ENCODE measurements around the gene TMEM121B. TPM values are rescaled to one million over a fixed set of nuclear protein-coding genes. Genes with fewer than 3 reads are reported as not detected.

TMEM121B gene
- total and polyA plus RNA-seq, 4 donors = 0.06 to 0.17 (median 0.10) TPM

GRCh38 chr22:17106161-17106784, 14.9 kb downstream of the TMEM121B start:
- Histone ChIP-seq H3K36me3 (ENCODE audit: control insufficient read depth in 4 of 4, insufficient read depth in 3 of 4, low read depth in 1 of 4, low read length in 3 of 4) (peaks cover 20 to 74% (median 37%) of the 10 kb centered on the region in 4 donors), H3K4me3 (ENCODE audit: low read depth in 1 of 3, low read length in 3 of 3) (no peak overlapping the region)

DNA sequence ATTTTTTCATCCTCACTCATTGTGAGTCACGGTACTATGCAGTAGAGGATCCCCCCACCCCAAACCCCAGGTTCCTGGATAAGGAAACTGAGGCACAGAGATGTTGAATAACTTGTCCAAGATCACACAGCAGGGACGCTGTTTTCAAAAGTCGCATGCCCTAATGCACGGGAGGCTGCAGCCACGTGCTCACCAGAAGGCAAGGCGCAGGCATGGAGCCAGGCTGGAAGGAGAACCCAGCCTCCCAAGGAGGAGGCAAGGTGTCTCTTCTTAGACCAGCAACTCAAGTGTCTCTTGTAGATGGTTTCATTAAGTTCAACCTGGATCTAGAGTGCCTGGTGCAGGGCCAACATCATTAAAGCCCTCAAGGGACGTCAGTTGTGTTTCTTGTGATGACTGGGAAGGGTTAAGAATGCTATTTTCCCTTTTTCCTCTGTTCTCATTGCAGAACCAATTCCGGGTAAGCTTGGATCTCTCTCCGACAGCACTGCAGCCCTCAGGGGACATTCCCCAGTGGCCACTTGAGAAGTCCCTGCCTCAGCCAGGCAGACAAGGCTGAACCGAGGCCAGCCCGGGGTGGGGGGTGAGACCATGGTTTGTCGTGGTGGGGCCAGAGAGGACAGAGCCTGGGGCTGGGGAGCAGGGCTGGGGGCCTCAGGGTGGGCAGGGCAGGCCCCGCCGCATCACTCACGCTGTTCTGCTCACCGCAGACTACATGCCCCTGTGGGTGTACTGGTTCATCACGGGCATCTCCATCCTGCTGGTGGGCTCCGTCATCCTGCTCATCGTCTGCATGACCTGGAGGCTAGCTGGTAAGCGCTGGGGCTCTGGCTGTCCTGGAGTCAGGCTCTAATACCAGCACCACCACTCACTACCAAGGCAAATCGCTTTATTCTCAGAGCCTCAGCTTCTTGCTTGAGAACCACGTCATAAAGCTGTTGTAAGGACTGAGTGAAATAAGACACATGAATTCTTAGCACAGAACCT, 15.7 kb downstream of the TMEM121B start:
- TF ChIP-seq HNF4G (IDR thresholded peaks at IDR 0.05) (no peak), FOXA2 (IDR thresholded peaks at IDR 0.05) (no peak), HNF4A (conservative IDR thresholded peaks at IDR 0.05) (no peak), TAF1 (conservative IDR thresholded peaks at IDR 0.05) (no peak), EGR1 (IDR thresholded peaks at IDR 0.05; ENCODE audit: low read depth in 2 of 2) (no peak), REST (IDR thresholded peaks at IDR 0.05) (no peak), RAD21 (IDR thresholded peaks at IDR 0.05) (no peak), CTCF (IDR thresholded peaks at IDR 0.05; ENCODE audit: low read depth, low read length, missing input control) (no peak), RXRA (IDR thresholded peaks at IDR 0.05) (no peak), YY1 (IDR thresholded peaks at IDR 0.05) (no peak), GABPA (IDR thresholded peaks at IDR 0.05 in 1 of 2, conservative IDR thresholded peaks at IDR 0.05 in 1 of 2) (no peak)
- TF ChIP-seq, protein P1, sequence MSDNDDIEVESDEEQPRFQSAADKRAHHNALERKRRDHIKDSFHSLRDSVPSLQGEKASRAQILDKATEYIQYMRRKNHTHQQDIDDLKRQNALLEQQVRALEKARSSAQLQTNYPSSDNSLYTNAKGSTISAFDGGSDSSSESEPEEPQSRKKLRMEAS (IDR thresholded peaks at IDR 0.05) = no peak
- H3K4me3 ChIP-seq (ENCODE audit: low read depth in 1 of 3, low read length in 3 of 3) = no peak overlapping the region
- H3K9me3 ChIP-seq (ENCODE audit: control insufficient read depth in 4 of 4, low read length in 3 of 4) = no peaks in the 10 kb centered on the region
- H3K4me1 ChIP-seq (ENCODE audit: control insufficient read depth in 4 of 4, insufficient read depth in 4 of 4, low read length in 3 of 4) = peaks cover 0 to 4% (median 0%) of the 10 kb centered on the region in 4 donors
- no peaks in the 10 kb centered on the region for H3K27me3 ChIP-seq (ENCODE audit: control insufficient read depth in 4 of 4, insufficient read depth in 4 of 4, low read length in 3 of 4)
- H3K27ac ChIP-seq (ENCODE audit: low read depth in 1 of 2, low read length in 2 of 2) = no peak overlapping the region
- 93% methylated on average over 22 of the region's 22 CpGs for WGBS
- H3K9ac ChIP-seq (ENCODE audit: low read depth in 1 of 2, low read length in 2 of 2) = no peak overlapping the region
- no peak for DNase-seq (ENCODE audit: low spot score)
- peaks cover 20 to 81% (median 41%) of the 10 kb centered on the region in 4 donors for H3K36me3 ChIP-seq (ENCODE audit: control insufficient read depth in 4 of 4, insufficient read depth in 3 of 4, low read depth in 1 of 4, low read length in 3 of 4)

More at GRCh38 chr22:17106161-17106784, 14.9 kb downstream of the TMEM121B start:
- no peaks in the 10 kb centered on the region for H3K27me3 ChIP-seq (ENCODE audit: control insufficient read depth in 4 of 4, insufficient read depth in 4 of 4, low read length in 3 of 4)
- H3K9ac ChIP-seq (ENCODE audit: low read depth in 1 of 2, low read length in 2 of 2) = no peak overlapping the region
- WGBS = 89% methylated on average over 12 of the region's 12 CpGs
- peaks cover 0 to 4% (median 0%) of the 10 kb centered on the region in 4 donors for H3K4me1 ChIP-seq (ENCODE audit: control insufficient read depth in 4 of 4, insufficient read depth in 4 of 4, low read length in 3 of 4)
- no peak for DNase-seq (ENCODE audit: low spot score)
- H3K27ac ChIP-seq (ENCODE audit: low read depth in 1 of 2, low read length in 2 of 2) = no peak overlapping the region
- TF ChIP-seq ATF3 (IDR thresholded peaks at IDR 0.05) = no peak
- TF ChIP-seq HNF4A (conservative IDR thresholded peaks at IDR 0.05) = no peak
- no peaks in the 10 kb centered on the region for H3K9me3 ChIP-seq (ENCODE audit: control insufficient read depth in 4 of 4, low read length in 3 of 4)

Data from liver (tissue), 9 donors.